GM10266 (cell line): ENCODE data around the gene MC2R.

Source experiments
- DNase-seq: peaks from one replicate; pipeline ENCODE4 v3.0.0; 2012; ENCODE audit errors: extremely low spot score
- CTCF ChIP-seq: IDR thresholded peaks from 2 replicates; pipeline ENCODE4 v1.5.1; 2012; ENCODE audit warnings: mild to moderate bottlenecking, low read depth; ENCODE audit not compliant: control insufficient read depth, insufficient read depth; ENCODE audit errors: missing control alignments

MC2R gene

GRCh38 chr18:13895505-13896033 is 19.8 kb downstream of the MC2R start:
- TF ChIP-seq CTCF: no peak
- DNase-seq: no peak

- DNase-seq: no peak
- TF ChIP-seq CTCF: no peak
Measured at GRCh38 chr18:13894531-13894930, 20.8 kb downstream of the MC2R start.

- TF ChIP-seq CTCF: peak; percentile 28
- peak; percentile 76 for DNase-seq
Measured at GRCh38 chr18:13893418-13893760, 21.9 kb downstream of the MC2R start.

DNA sequence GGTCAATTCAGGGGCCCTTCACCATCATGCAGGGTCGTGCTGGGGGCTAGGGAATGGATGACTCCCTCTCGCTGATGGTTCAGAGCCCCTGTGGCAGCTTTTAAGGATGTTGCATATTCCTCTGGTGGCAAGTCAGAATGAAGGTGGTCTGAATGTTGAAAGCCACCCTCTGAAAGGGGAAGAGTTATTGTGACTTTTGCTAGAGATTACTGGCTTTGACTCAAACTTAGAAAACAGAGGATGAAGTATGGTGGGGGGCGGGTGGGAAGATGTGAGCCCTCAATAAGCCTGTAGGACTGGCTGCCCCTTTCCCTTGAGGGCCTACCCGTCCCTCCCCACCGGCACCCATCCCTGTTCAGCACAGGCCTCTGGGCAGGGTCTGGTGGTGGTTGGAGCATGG is 23.2 kb downstream of the MC2R start:
- TF ChIP-seq CTCF: no peak
- DNase-seq: no peak

GRCh38 chr18:13890761-13891361 is 24.5 kb downstream of the MC2R start:
- no peak for TF ChIP-seq CTCF
- DNase-seq: no peak

GRCh38 chr18:13889671-13890070 is 25.7 kb downstream of the MC2R start:
- DNase-seq: no peak
- no peak for TF ChIP-seq CTCF

DNA sequence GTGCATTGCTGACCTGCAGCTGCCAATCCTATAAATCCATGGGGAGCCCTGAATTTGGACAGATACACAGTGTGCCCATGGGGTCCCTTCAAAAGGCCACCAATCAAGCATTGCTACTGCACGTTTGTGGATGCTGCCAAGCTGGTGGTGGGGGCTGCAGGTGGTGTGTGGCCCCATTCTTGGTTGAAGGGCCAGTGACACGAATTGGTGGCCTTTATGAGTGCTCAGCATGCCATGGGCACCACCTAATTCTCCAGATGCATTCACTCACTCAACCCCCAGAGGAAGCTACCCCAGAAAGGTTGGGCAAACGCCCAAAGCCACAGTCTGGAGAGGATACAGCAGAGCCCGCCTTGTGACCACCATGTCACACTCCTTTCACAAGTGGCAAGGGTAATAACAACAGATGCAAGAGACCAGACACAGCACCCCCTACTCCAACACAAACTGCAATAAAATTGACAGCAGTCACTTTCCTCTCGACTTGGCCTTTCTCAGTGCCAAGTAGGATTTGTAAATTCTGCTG is 27.1 kb downstream of the MC2R start:
- no peak for TF ChIP-seq CTCF
- DNase-seq: no peak
